HFFc6 (cell line): Measurements from ENCODE around the gene PRADC1. TPM values are rescaled to one million over a fixed set of nuclear protein-coding genes. Genes with fewer than 3 reads are reported as not detected.

Experiments
- DNase-seq: peaks from one replicate; pipeline ENCODE4 v3.0.0-alpha.2; 2018
- H3K27ac Mint-ChIP-seq: 2 replicates; pipeline ENCODE4 v1.8.0; 2020; ENCODE audit warnings: mild to moderate bottlenecking, mixed read lengths
- H3K27me3 Mint-ChIP-seq: 2 replicates; pipeline ENCODE4 v1.8.0; 2021; ENCODE audit warnings: mild to moderate bottlenecking, moderate library complexity, mixed read lengths; ENCODE audit not compliant: insufficient read depth
- H3K36me3 Mint-ChIP-seq: 2 replicates; pipeline ENCODE4 v1.8.0; 2021; ENCODE audit warnings: low read depth, mixed read lengths
- H3K4me1 Mint-ChIP-seq: 2 replicates; pipeline ENCODE4 v1.8.0; 2020; ENCODE audit warnings: low read depth, mixed read lengths
- H3K4me3 Mint-ChIP-seq: 2 replicates; pipeline ENCODE4 v1.8.0; 2020; ENCODE audit warnings: mild to moderate bottlenecking, moderate library complexity, mixed read lengths
- H3K9me3 Mint-ChIP-seq: 2 replicates; pipeline ENCODE4 v1.8.0; 2020; ENCODE audit warnings: mild to moderate bottlenecking, mixed read lengths
- CTCF ChIP-seq: fragments of 200-600 bp; sonication (generic); IDR thresholded peaks from 2 replicates; pipeline ENCODE4 v1.5.0; 2021; ENCODE audit warnings: antibody characterized with exemption, mild to moderate bottlenecking
- total RNA-seq, 6 experiments: library from RNA; stranded (reverse); fragmentation: NEBNext Ultra II Directional; extraction: Animal tissue kit (Norgen Biotek cat#: 25700); gene quantifications; 2 replicates in 1 of 6; 3 replicates in 5 of 6; pipeline ENCODE4 v1.2.3, GENCODE V29; 2021

Gene PRADC1
- total RNA-seq, 6 experiments from 2014 or later = 27.5 to 38.7 (median 31.7) TPM

GRCh38 chr2:73268830-73269685, 36.0 kb upstream of the PRADC1 start:
- H3K27me3 Mint-ChIP-seq = peaks cover 42% of the 10 kb centered on the region
- H3K4me3 Mint-ChIP-seq = no peak overlapping the region
- peaks cover 3% of the 10 kb centered on the region; the same call in 1 of the 2 replicates for H3K9me3 Mint-ChIP-seq
- no peak overlapping the region for H3K27ac Mint-ChIP-seq
- no peaks in the 10 kb centered on the region for H3K4me1 Mint-ChIP-seq
- H3K36me3 Mint-ChIP-seq = peaks cover 7% of the 10 kb centered on the region; the same call in 1 of the 2 replicates
- no peak for TF ChIP-seq CTCF
- DNase-seq = no peak

DNA sequence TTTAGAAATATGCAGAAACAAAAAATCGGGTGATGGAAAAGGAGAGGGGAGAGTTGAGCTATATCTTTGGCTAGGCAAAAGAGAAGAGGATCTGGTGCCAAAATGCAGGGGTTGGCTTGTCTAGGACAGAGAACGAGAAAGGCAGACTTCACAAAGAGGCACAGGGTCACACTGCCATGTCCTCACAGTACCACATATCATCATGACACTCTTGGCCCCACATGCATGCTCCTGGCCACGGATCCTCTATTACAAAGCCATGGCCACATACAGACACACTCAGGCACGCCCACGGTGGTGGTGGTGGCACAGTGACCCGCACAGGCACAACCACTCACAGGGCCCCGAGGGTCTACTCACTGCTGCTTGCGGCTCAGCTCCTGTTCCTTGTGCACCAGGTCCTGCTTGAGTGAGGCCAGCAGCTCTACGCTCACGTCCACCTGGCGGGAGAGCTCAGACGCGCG, 35.4 kb upstream of the PRADC1 start:
- Mint-ChIP-seq H3K9me3 (no peaks in the 10 kb centered on the region), H3K27me3 (peaks cover 38% of the 10 kb centered on the region), H3K36me3 (peaks cover 7% of the 10 kb centered on the region; the same call in 1 of the 2 replicates), H3K4me1 (no peaks in the 10 kb centered on the region), H3K4me3 (no peak overlapping the region), H3K27ac (no peak overlapping the region)
- DNase-seq = no peak
- no peak for TF ChIP-seq CTCF

GRCh38 chr2:73267008-73267407, 34.0 kb upstream of the PRADC1 start:
- Mint-ChIP-seq H3K4me1 (no peaks in the 10 kb centered on the region), H3K36me3 (peaks cover 7% of the 10 kb centered on the region; the same call in 1 of the 2 replicates), H3K4me3 (no peak overlapping the region), H3K27me3 (peaks cover 35% of the 10 kb centered on the region), H3K27ac (no peak overlapping the region), H3K9me3 (no peaks in the 10 kb centered on the region)
- DNase-seq = no peak
- no peak for TF ChIP-seq CTCF

- Mint-ChIP-seq H3K36me3 (peaks cover 7% of the 10 kb centered on the region; the same call in 1 of the 2 replicates), H3K27me3 (peaks cover 38% of the 10 kb centered on the region), H3K4me3 (no peak overlapping the region), H3K9me3 (no peaks in the 10 kb centered on the region), H3K27ac (no peak overlapping the region), H3K4me1 (no peaks in the 10 kb centered on the region)
- DNase-seq = no peak
- TF ChIP-seq CTCF = no peak
Observed at GRCh38 chr2:73266061-73266901, 33.2 kb upstream of the PRADC1 start.

- Mint-ChIP-seq H3K36me3 (peaks cover 7% of the 10 kb centered on the region; the same call in 1 of the 2 replicates), H3K9me3 (no peaks in the 10 kb centered on the region), H3K4me1 (no peaks in the 10 kb centered on the region), H3K4me3 (no peak overlapping the region), H3K27ac (no peak overlapping the region), H3K27me3 (peaks cover 35% of the 10 kb centered on the region)
- no peak for DNase-seq
- TF ChIP-seq CTCF = no peak
Observed at GRCh38 chr2:73265298-73266060, 32.4 kb upstream of the PRADC1 start.
